Measurements from ENCODE around the gene HLA-E. TPM values are rescaled to one million over a fixed set of nuclear protein-coding genes. Genes with fewer than 3 reads are reported as not detected.
A peak's percentile ranks its signal among the peaks of the same experiment; 100 is the strongest.

Gene HLA-E
- total and polyA plus RNA-seq, 10 of the 15 experiments (the other 5 are each of a cell fraction or from before 2014, with no cell fraction given) = 35.1 to 483 (median 267) TPM

DNA sequence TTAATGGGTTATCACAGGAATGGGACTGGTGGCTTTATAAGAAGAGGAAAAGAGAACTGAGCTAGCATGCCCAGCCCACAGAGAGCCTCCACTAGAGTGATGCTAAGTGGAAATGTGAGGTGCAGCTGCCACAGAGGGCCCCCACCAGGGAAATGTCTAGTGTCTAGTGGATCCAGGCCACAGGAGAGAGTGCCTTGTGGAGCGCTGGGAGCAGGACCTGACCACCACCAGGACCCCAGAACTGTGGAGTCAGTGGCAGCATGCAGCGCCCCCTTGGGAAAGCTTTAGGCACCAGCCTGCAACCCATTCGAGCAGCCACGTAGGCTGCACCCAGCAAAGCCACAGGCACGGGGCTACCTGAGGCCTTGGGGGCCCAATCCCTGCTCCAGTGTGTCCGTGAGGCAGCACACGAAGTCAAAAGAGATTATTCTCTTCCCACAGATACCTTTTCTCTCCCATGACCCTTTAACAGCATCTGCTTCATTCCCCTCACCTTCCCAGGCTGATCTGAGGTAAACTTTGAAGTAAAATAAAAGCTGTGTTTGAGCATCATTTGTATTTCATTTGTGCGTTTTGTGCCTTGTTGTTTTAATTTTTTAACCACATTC lies 4.4 kb downstream of the HLA-E start (continued):
- TF ChIP-seq, protein P1, sequence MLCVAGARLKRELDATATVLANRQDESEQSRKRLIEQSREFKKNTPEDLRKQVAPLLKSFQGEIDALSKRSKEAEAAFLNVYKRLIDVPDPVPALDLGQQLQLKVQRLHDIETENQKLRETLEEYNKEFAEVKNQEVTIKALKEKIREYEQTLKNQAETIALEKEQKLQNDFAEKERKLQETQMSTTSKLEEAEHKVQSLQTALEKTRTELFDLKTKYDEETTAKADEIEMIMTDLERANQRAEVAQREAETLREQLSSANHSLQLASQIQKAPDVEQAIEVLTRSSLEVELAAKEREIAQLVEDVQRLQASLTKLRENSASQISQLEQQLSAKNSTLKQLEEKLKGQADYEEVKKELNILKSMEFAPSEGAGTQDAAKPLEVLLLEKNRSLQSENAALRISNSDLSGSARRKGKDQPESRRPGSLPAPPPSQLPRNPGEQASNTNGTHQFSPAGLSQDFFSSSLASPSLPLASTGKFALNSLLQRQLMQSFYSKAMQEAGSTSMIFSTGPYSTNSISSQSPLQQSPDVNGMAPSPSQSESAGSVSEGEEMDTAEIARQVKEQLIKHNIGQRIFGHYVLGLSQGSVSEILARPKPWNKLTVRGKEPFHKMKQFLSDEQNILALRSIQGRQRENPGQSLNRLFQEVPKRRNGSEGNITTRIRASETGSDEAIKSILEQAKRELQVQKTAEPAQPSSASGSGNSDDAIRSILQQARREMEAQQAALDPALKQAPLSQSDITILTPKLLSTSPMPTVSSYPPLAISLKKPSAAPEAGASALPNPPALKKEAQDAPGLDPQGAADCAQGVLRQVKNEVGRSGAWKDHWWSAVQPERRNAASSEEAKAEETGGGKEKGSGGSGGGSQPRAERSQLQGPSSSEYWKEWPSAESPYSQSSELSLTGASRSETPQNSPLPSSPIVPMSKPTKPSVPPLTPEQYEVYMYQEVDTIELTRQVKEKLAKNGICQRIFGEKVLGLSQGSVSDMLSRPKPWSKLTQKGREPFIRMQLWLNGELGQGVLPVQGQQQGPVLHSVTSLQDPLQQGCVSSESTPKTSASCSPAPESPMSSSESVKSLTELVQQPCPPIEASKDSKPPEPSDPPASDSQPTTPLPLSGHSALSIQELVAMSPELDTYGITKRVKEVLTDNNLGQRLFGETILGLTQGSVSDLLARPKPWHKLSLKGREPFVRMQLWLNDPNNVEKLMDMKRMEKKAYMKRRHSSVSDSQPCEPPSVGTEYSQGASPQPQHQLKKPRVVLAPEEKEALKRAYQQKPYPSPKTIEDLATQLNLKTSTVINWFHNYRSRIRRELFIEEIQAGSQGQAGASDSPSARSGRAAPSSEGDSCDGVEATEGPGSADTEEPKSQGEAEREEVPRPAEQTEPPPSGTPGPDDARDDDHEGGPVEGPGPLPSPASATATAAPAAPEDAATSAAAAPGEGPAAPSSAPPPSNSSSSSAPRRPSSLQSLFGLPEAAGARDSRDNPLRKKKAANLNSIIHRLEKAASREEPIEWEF (IDR thresholded peaks at IDR 0.05; ENCODE audit: insufficient replicate concordance, low read depth, low read length) = no peak
- no peak for TF ChIP-seq ZNF622 (IDR thresholded peaks at IDR 0.05)
- TF ChIP-seq ZBED1 (IDR thresholded peaks at IDR 0.05; ENCODE audit: borderline replicate concordance) = peak; percentile 80
- TF ChIP-seq, protein P2, sequence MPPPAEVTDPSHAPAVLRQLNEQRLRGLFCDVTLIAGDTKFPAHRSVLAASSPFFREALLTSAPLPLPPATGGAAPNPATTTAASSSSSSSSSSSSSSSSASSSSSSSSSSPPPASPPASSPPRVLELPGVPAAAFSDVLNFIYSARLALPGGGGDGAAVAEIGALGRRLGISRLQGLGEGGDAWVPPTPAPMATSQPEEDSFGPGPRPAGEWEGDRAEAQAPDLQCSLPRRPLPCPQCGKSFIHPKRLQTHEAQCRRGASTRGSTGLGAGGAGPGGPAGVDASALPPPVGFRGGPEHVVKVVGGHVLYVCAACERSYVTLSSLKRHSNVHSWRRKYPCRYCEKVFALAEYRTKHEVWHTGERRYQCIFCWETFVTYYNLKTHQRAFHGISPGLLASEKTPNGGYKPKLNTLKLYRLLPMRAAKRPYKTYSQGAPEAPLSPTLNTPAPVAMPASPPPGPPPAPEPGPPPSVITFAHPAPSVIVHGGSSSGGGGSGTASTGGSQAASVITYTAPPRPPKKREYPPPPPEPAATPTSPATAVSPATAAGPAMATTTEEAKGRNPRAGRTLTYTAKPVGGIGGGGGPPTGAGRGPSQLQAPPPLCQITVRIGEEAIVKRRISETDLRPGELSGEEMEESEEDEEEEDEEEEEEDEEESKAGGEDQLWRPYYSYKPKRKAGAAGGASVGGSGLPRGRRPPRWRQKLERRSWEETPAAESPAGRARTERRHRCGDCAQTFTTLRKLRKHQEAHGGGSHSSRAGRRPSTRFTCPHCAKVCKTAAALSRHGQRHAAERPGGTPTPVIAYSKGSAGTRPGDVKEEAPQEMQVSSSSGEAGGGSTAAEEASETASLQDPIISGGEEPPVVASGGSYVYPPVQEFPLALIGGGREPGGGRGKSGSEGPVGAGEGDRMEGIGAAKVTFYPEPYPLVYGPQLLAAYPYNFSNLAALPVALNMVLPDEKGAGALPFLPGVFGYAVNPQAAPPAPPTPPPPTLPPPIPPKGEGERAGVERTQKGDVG (CRISPR knock-in tag; IDR thresholded peaks at IDR 0.05) = no peak
- TF ChIP-seq KLF5 (IDR thresholded peaks at IDR 0.05; ENCODE audit: partially characterized antibody) = no peak
- TF ChIP-seq EED (IDR thresholded peaks at IDR 0.05; ENCODE audit: low read depth) = no peak
- no peak for TF ChIP-seq CHD1 (IDR thresholded peaks at IDR 0.05; ENCODE audit: low read depth, low read length)
- no peak for TF ChIP-seq MTA3 (IDR thresholded peaks at IDR 0.05; ENCODE audit: borderline replicate concordance, low read length)
- no peak for TF ChIP-seq SUPT20H (IDR thresholded peaks at IDR 0.05; ENCODE audit: borderline replicate concordance, control insufficient read depth, low read depth, low read length)
- no peak; the same call in 1 of the 2 replicates for TF ChIP-seq IKZF1 (conservative IDR thresholded peaks at IDR 0.05)
- no peak for TF ChIP-seq KAT2A (conservative IDR thresholded peaks at IDR 0.05; ENCODE audit: control insufficient read depth, low read depth, low read length)
- TF ChIP-seq, protein P3, sequence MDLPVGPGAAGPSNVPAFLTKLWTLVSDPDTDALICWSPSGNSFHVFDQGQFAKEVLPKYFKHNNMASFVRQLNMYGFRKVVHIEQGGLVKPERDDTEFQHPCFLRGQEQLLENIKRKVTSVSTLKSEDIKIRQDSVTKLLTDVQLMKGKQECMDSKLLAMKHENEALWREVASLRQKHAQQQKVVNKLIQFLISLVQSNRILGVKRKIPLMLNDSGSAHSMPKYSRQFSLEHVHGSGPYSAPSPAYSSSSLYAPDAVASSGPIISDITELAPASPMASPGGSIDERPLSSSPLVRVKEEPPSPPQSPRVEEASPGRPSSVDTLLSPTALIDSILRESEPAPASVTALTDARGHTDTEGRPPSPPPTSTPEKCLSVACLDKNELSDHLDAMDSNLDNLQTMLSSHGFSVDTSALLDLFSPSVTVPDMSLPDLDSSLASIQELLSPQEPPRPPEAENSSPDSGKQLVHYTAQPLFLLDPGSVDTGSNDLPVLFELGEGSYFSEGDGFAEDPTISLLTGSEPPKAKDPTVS (IDR thresholded peaks at IDR 0.05; ENCODE audit: low read depth, low read length) = no peak

Measured in GM12878 (cell line).